Lung (tissue), 12 donors: ENCODE data around the gene RO60. TPM values are rescaled to one million over a fixed set of nuclear protein-coding genes. Genes with fewer than 3 reads are reported as not detected.
A peak's percentile ranks its signal among the peaks of the same experiment; 100 is the strongest.

Experiments used
- ATAC-seq: fragments of 200-7000 bp; cut with Tn5 transposase; one replicate; pipeline ENCODE4 v1.9.1; 2020; ENCODE audit warnings: moderate number of reproducible peaks; ENCODE audit not compliant: insufficient read depth, low FRiP score
- DNase-seq, 3 donors: peaks; one replicate each; pipeline ENCODE4 v3.0.0-alpha.2; 2013 to 2017
- H3K27ac ChIP-seq, 2 donors: one replicate each; pipeline ENCODE4 v1.5.1; 2013; ENCODE audit warnings: mild to moderate bottlenecking in 2 of 2, moderate library complexity in 2 of 2, control low read depth in 1 of 2, inconsistent platforms in 1 of 2, low read depth in 1 of 2, low read length in 1 of 2
- H3K27me3 ChIP-seq, 3 donors: one replicate each; pipeline ENCODE4 v1.5.1; 2013; ENCODE audit warnings: low read length in 2 of 3; ENCODE audit not compliant: control insufficient read depth in 3 of 3, insufficient read depth in 3 of 3
- H3K36me3 ChIP-seq, 4 donors: one replicate each; pipeline ENCODE4 v1.5.1; 2013; ENCODE audit warnings: low read length in 4 of 4, mild to moderate bottlenecking in 1 of 4, moderate library complexity in 1 of 4; ENCODE audit not compliant: control insufficient read depth in 4 of 4, insufficient read depth in 4 of 4
- H3K4me1 ChIP-seq, 5 donors: one replicate each; pipeline ENCODE4 v1.5.1; 2013; ENCODE audit warnings: low read length in 5 of 5, mild to moderate bottlenecking in 2 of 5, moderate library complexity in 1 of 5; ENCODE audit not compliant: control insufficient read depth in 5 of 5, insufficient read depth in 5 of 5
- H3K4me3 ChIP-seq: one replicate; pipeline ENCODE4 v1.5.1; 2013; ENCODE audit warnings: mild to moderate bottlenecking, control low read depth, moderate library complexity
- H3K9ac ChIP-seq, 2 donors: one replicate each; pipeline ENCODE4 v1.5.1; 2013; ENCODE audit warnings: low read length in 2 of 2, control low read depth in 1 of 2; ENCODE audit not compliant: insufficient read depth in 1 of 2
- H3K9me3 ChIP-seq, 4 donors: one replicate each; pipeline ENCODE4 v1.5.1; 2013; ENCODE audit warnings: low read length in 3 of 4, mild to moderate bottlenecking in 1 of 4, moderate library complexity in 1 of 4; ENCODE audit not compliant: control insufficient read depth in 4 of 4, insufficient read depth in 3 of 4
- WGBS, 2 donors: extraction: QIAGEN DNeasy Blood & Tissue Kit; methylation state at CpG; one replicate each; pipeline ENCODE4 v1.1.7; 2013; 5-methylcytosine and 5-hydroxymethylcytosine counted together
- polyA plus RNA-seq, 2 donors: library from polyadenylated mRNA; stranded (reverse); fragments of 200-250 nt; gene quantifications; one replicate each; pipeline ENCODE4 v1.2.1, GENCODE V29; 2013
- total RNA-seq, 2 donors: library from RNA; depleted of rRNA in 1 of 2; stranded (reverse); fragments of >200 nt in 1 of 2; gene quantifications; one replicate each; pipeline ENCODE4 v1.2.1, GENCODE V29; 2014 to 2021
- TF ChIP-seq, protein P1 (sequence below): IDR thresholded peaks from 2 replicates; pipeline ENCODE4 v1.5.1; 2012; ENCODE audit warnings: mild to moderate bottlenecking; ENCODE audit errors: control extremely low read depth, extremely low read depth
- donor health status: control.
- donor health status: control.
- donor health status: Bipolar disorder and iron deficiency.
- donor health status: healthy.
- donor health status: DM: yes; HTN: yes; CAD: no.

RO60 gene
- total and polyA plus RNA-seq, 4 donors, result 6.3 to 147 (median 30.5) TPM

DNA sequence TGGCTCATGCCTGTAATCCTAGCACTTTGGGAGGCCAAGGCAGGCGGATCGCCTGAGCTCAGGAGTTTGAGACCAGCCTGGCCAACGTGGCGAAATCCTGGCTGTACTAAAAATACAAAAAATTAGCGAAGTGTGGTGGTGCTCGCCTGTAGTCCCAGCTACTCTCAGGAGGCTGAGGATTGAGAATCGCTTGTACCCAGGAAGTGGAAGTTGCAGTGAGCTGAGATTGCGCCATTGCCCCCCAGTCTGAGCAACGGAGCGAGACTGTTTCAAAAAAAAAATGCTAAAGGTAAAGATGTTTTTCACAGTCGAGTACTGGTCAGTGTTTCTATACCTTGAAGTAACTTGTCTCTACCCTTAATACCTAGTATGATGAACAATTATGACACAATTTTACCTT lies 34.7 kb downstream of the RO60 start:
- no peak for ATAC-seq
- Histone ChIP-seq H3K4me3 (no peak overlapping the region), H3K27me3 (no peaks in the 10 kb centered on the region), H3K36me3 (peaks cover 3 to 19% (median 16%) of the 10 kb centered on the region in 4 donors), H3K4me1 (no peaks in the 10 kb centered on the region), H3K27ac (no peak overlapping the region), H3K9me3 (no peaks in the 10 kb centered on the region), H3K9ac (no peak overlapping the region)
- 72 to 90% methylated on average over 11 of the region's 11 CpGs for WGBS, 2 donors
- TF ChIP-seq, protein P1, sequence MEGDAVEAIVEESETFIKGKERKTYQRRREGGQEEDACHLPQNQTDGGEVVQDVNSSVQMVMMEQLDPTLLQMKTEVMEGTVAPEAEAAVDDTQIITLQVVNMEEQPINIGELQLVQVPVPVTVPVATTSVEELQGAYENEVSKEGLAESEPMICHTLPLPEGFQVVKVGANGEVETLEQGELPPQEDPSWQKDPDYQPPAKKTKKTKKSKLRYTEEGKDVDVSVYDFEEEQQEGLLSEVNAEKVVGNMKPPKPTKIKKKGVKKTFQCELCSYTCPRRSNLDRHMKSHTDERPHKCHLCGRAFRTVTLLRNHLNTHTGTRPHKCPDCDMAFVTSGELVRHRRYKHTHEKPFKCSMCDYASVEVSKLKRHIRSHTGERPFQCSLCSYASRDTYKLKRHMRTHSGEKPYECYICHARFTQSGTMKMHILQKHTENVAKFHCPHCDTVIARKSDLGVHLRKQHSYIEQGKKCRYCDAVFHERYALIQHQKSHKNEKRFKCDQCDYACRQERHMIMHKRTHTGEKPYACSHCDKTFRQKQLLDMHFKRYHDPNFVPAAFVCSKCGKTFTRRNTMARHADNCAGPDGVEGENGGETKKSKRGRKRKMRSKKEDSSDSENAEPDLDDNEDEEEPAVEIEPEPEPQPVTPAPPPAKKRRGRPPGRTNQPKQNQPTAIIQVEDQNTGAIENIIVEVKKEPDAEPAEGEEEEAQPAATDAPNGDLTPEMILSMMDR, result no peak
- no peak for DNase-seq

DNA sequence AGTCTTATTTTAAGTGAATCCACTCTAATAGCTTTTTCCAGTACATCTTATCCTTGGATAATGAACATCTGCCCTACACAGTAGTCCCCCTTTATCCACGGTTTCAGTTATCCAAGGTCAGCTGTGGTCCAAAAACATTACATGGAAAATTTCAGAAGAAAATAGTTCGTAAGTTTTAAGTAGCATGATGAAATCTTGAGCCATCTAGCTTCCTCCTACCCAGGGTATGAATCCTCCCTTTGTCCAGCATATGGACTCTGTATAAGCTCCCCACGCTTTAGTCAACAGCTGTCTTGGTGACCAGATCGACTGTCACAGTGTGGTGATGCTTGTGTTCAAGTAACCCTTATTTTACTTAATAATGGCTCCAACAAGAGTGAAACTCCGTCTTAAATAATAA lies 43.2 kb downstream of the RO60 start:
- Histone ChIP-seq H3K4me3 (no peak overlapping the region), H3K27ac (no peak overlapping the region), H3K9ac (no peak overlapping the region), H3K36me3 (peaks cover 2 to 19% (median 15%) of the 10 kb centered on the region in 4 donors), H3K9me3 (no peaks in the 10 kb centered on the region), H3K4me1 (peaks cover 0 to 16% (median 2%) of the 10 kb centered on the region in 5 donors), H3K27me3 (no peaks in the 10 kb centered on the region)
- 82 to 90% methylated on average over 5 of the region's 5 CpGs for WGBS, 2 donors
- no peak for ATAC-seq
- TF ChIP-seq, protein P1, result no peak
- DNase-seq, result no peak

DNA sequence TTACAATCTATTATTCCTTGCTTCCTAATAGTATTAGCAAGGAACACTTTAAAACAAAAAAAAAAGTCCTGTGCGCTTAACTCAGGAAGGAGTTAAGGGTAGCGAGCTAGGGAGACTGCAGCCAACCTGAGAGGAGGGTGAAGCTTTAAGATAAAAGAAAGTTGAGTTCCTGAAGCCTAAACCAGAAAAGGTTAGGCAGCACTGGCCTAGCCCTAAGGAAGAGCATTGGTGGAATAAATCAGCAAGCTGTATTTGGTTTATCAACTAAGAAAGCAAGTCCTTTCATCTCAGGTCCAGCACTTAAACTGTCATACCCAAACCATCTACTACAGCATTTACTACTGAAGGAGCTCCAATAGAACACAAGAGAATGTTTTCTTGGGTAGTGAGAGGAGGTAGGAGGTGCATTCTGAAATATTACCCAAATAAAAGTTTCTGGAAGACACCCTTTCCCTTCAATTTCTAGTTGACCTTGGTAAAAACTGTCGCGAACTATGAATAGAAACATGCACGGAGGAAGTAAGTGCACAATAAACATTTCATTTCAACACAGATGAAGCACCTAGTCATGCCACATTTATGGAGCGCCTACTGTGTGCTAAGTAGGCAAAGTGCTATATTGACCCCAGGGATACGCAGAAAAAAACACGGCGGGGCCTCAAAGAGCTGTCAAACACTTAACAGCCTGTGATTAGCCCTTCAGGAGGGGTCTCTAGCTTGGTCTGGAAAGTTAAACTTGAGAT lies 44.5 kb downstream of the RO60 start:
- Histone ChIP-seq H3K36me3 (peaks cover 2 to 15% (median 12%) of the 10 kb centered on the region in 4 donors), H3K27ac (peak overlapping the region; percentile 94 to 99), H3K9ac (peak overlapping the region; percentile 39 to 67), H3K4me3 (peak overlapping the region; percentile 94), H3K4me1 (peaks cover 0 to 16% (median 2%) of the 10 kb centered on the region in 5 donors), H3K9me3 (no peaks in the 10 kb centered on the region), H3K27me3 (no peaks in the 10 kb centered on the region)
- TF ChIP-seq, protein P1, result no peak
- no peak for ATAC-seq
- DNase-seq, result no peak
- WGBS, 2 donors, result 25 to 37% methylated on average over 9 of the region's 9 CpGs

DNA sequence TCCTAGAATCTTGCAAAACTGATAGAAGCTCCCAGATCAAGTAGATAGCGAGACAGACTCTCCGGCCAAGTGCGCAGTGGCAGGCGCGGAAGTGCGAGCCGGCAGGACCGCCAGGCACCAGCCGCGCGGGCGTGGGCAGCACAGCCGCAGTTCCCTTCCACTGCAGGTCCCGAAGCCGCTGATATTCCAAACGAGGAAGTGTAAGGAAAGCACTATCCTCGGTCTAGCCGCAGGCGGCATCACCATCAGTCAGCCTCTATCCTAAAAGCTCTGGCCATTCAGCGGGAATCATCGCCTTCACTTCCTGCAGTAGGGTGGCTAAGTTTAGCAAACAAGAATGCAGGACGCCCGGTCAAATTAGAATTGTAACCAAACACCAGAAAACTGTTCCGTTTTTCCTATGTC lies 45.1 kb downstream of the RO60 start:
- 0% methylated on average over 24 of the region's 24 CpGs for WGBS, 2 donors
- Histone ChIP-seq H3K4me1 (peaks cover 0 to 16% (median 2%) of the 10 kb centered on the region in 5 donors), H3K27me3 (no peaks in the 10 kb centered on the region), H3K9ac (peak overlapping the region; percentile 39 to 67), H3K4me3 (peak overlapping the region; percentile 94), H3K9me3 (no peaks in the 10 kb centered on the region), H3K36me3 (peaks cover 2 to 10% (median 7%) of the 10 kb centered on the region in 4 donors), H3K27ac (peak overlapping the region; percentile 94 to 99)
- peak in 2 of 3 donors; percentile 42 to 61 for DNase-seq
- TF ChIP-seq, protein P1, result no peak
- peak; percentile 68 for ATAC-seq
